DOHH2 (cell line): Measurements from ENCODE around the gene SPACDR.
A peak's percentile ranks its signal among the peaks of the same experiment; 100 is the strongest.

Source experiments
- H3F3A ChIP-seq: fragments of 200-600 bp; sonication (generic), shearing (Covaris generic); 2 replicates; pipeline ENCODE4 v1.6.0; 2016; ENCODE audit warnings: antibody characterized with exemption, mild to moderate bottlenecking; ENCODE audit not compliant: control insufficient read depth, insufficient read depth
- H3K27ac ChIP-seq: fragments of 200-600 bp; sonication (generic); 2 replicates; pipeline ENCODE4 v1.5.1; 2014; ENCODE audit warnings: low read depth, mild to moderate bottlenecking, low read length, moderate library complexity
- H3K27me3 ChIP-seq: fragments of 200-600 bp; sonication (generic); 2 replicates; pipeline ENCODE4 v1.6.1; 2014; ENCODE audit warnings: mild to moderate bottlenecking, low read length, mixed read lengths; ENCODE audit not compliant: control insufficient read depth
- H3K36me3 ChIP-seq: fragments of 200-600 bp; sonication (generic); 2 replicates; pipeline ENCODE4 v1.6.1; 2014; ENCODE audit warnings: mild to moderate bottlenecking, low read length, moderate library complexity, mixed read lengths; ENCODE audit not compliant: control insufficient read depth
- H3K4me1 ChIP-seq: fragments of 200-600 bp; sonication (generic); 2 replicates; pipeline ENCODE4 v1.6.1; 2014; ENCODE audit warnings: mild to moderate bottlenecking, low read length, mixed read lengths; ENCODE audit not compliant: control insufficient read depth
- H3K4me2 ChIP-seq: fragments of 200-600 bp; sonication (generic); 2 replicates; pipeline ENCODE4 v1.6.0; 2014; ENCODE audit warnings: mild to moderate bottlenecking, low read length, moderate library complexity
- H3K4me3 ChIP-seq: fragments of 200-600 bp; sonication (generic); 2 replicates; pipeline ENCODE4 v1.5.1; 2014; ENCODE audit warnings: mild to moderate bottlenecking, low read length, mixed read lengths
- H3K79me2 ChIP-seq: fragments of 200-600 bp; sonication (generic); 2 replicates; pipeline ENCODE4 v1.6.1; 2014; ENCODE audit warnings: mild to moderate bottlenecking, low read length, mixed read lengths; ENCODE audit not compliant: control insufficient read depth
- H3K9me2 ChIP-seq: fragments of 200-600 bp; sonication (generic); replicated peaks from 2 replicates; pipeline ENCODE4 v1.6.1; 2014; ENCODE audit warnings: mild to moderate bottlenecking, low read length, mixed read lengths; ENCODE audit not compliant: control insufficient read depth
- H3K9me3 ChIP-seq: fragments of 200-600 bp; sonication (generic); 2 replicates; pipeline ENCODE4 v1.6.1; 2014; ENCODE audit warnings: antibody characterized with exemption, low read length, mixed read lengths; ENCODE audit not compliant: control insufficient read depth, insufficient read depth
- H4K20me1 ChIP-seq: fragments of 200-600 bp; sonication (generic); 2 replicates; pipeline ENCODE4 v1.6.0; 2014; ENCODE audit warnings: low read depth, mild to moderate bottlenecking, antibody characterized with exemption, low read length, moderate library complexity; ENCODE audit not compliant: control insufficient read depth, insufficient read depth
- EZH2phosphoT487 ChIP-seq: fragments of 200-600 bp; sonication (generic); IDR thresholded peaks from 2 replicates; pipeline ENCODE4 v1.6.1; 2017; ENCODE audit warnings: borderline replicate concordance, mild to moderate bottlenecking, antibody characterized with exemption, low read length, moderate library complexity, mixed read lengths
- TF ChIP-seq, protein P1 (sequence below): fragments of 200-600 bp; sonication (generic); IDR thresholded peaks from one replicate; pipeline ENCODE4 v1.5.1; 2014; ENCODE audit warnings: antibody characterized with exemption, mild to moderate bottlenecking, low read depth, low read length; ENCODE audit not compliant: poor library complexity, severe bottlenecking

Gene SPACDR

DNA sequence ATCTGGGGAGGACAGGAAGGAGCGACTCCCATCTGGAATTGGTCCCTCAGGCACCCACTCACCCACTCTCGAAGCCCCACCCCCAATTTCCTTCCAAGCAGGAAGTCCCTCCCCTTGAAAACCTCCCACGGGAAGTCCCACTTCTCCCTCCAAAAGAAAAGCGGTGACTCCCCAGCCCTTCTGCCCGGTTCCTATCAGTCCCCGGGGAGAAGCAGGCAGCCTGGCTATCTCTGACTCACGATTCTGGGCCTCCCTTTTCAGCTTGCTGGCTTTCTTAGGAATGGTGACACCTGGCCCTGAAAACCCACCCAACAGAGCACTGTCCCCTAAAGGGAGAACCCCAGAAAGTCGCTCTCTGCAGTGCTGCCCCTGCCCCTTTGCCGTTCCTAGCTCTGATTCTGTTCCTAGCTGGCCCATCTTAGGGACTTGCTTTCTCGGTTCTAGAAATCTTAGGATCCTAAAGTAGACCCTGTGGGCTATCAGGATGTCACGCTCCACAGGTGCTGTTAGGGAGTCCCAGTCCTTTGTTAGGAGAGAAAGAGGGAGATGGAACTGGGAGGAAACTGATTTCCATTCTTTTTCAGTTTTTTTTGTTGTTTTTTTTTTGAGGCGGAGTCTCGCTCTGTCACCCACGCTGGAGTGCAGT, 8.9 kb upstream of the SPACDR start:
- H3K27ac ChIP-seq, result peak overlapping the region; percentile 35

DNA sequence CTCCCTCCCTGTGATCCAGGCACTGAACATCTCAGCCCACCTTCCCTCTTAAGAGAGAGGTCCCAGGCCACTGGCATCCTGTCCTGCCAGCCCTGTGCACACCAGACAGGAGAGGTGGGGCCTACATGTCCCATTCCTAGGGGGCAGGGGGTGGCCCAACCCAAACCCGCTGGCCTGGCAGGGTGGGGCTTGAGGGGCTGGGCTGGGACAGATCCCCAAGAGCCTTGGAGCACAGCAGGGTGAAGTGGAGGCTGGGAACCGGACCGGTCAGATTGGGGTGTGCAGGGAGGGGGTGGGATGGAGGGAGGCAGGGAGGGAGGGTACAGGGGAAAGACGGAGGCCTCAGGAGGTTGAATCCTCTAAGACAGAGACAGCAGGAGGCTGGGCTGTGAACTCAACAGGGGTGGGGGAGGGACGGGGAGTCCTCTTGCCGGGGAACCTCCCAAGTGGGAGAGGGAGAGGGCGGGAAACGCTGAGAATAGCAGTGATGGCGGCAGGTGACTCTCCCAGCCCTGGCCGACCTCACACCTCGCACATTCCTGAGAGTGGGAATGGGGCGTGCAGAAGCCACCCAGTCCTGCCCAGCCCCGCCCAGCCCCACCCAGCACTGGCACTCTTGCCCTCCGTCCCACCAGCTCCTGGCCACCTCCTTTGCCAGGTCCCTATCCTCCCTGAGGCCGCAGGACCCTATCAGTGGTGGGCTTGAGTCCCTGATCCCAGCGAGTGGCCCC, 8.2 kb upstream of the SPACDR start:
- peaks cover 29% of the 10 kb centered on the region for H4K20me1 ChIP-seq
- H3K9me3 ChIP-seq, result no peaks in the 10 kb centered on the region
- no peak overlapping the region; the same call in 1 of the 2 replicates for H3K27ac ChIP-seq
- H3K4me3 ChIP-seq, result no peak overlapping the region
- H3F3A ChIP-seq, result peaks cover 8% of the 10 kb centered on the region
- no peaks in the 10 kb centered on the region for H3K9me2 ChIP-seq
- peaks cover 51% of the 10 kb centered on the region for H3K4me1 ChIP-seq
- H3K79me2 ChIP-seq, result peaks cover 34% of the 10 kb centered on the region
- no peaks in the 10 kb centered on the region for H3K27me3 ChIP-seq
- TF ChIP-seq, protein P1, sequence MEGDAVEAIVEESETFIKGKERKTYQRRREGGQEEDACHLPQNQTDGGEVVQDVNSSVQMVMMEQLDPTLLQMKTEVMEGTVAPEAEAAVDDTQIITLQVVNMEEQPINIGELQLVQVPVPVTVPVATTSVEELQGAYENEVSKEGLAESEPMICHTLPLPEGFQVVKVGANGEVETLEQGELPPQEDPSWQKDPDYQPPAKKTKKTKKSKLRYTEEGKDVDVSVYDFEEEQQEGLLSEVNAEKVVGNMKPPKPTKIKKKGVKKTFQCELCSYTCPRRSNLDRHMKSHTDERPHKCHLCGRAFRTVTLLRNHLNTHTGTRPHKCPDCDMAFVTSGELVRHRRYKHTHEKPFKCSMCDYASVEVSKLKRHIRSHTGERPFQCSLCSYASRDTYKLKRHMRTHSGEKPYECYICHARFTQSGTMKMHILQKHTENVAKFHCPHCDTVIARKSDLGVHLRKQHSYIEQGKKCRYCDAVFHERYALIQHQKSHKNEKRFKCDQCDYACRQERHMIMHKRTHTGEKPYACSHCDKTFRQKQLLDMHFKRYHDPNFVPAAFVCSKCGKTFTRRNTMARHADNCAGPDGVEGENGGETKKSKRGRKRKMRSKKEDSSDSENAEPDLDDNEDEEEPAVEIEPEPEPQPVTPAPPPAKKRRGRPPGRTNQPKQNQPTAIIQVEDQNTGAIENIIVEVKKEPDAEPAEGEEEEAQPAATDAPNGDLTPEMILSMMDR, result no peak
- TF ChIP-seq EZH2phosphoT487, result no peak
- peaks cover 82% of the 10 kb centered on the region for H3K36me3 ChIP-seq
- H3K4me2 ChIP-seq, result no peak overlapping the region

More for the DNA sequence above, 8.9 kb upstream of the SPACDR start:
- H3K79me2 ChIP-seq, result peaks cover 41% of the 10 kb centered on the region
- H3K27me3 ChIP-seq, result no peaks in the 10 kb centered on the region
- no peaks in the 10 kb centered on the region for H3K9me2 ChIP-seq
- H3F3A ChIP-seq, result peaks cover 8% of the 10 kb centered on the region
- peaks cover 82% of the 10 kb centered on the region for H3K36me3 ChIP-seq
- peak overlapping the region; percentile 36 for H3K4me2 ChIP-seq
- H3K4me3 ChIP-seq, result peak overlapping the region; percentile 2; the same call in 1 of the 2 replicates
- TF ChIP-seq EZH2phosphoT487, result no peak
- TF ChIP-seq, protein P1, result no peak
- no peaks in the 10 kb centered on the region for H3K9me3 ChIP-seq
- peaks cover 53% of the 10 kb centered on the region for H3K4me1 ChIP-seq
- peaks cover 29% of the 10 kb centered on the region for H4K20me1 ChIP-seq

DNA sequence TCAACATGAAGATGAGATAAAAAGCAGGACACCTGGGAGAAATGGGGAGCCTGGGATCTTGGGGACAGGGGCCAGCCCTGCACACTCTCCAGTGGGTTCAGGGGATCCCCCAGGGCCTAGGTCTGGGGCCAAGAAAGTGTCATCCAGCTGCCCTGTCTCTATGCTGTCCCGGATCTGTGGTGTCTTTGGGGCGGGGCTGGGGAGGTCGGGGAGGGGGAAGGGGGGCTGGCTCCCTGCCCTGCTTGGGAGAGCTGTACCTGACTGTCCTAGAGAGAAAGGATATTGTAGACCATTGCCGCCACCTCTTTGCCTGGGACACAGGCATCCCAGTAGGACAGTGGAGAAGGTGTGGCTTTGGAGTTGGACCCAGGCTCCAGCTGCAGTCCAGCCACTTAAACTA, 7.0 kb upstream of the SPACDR start:
- H3K79me2 ChIP-seq, result peaks cover 21% of the 10 kb centered on the region
- TF ChIP-seq, protein P1, result no peak
- no peak for TF ChIP-seq EZH2phosphoT487

More for the DNA sequence above, 7.0 kb upstream of the SPACDR start:
- H3K4me2 ChIP-seq, result no peak overlapping the region
- H3K27ac ChIP-seq, result no peak overlapping the region
- H3F3A ChIP-seq, result peaks cover 8% of the 10 kb centered on the region
- H3K9me3 ChIP-seq, result no peaks in the 10 kb centered on the region
- no peaks in the 10 kb centered on the region for H3K27me3 ChIP-seq
- H4K20me1 ChIP-seq, result peaks cover 16% of the 10 kb centered on the region
- H3K9me2 ChIP-seq, result no peaks in the 10 kb centered on the region
- no peak overlapping the region for H3K4me3 ChIP-seq
- peaks cover 38% of the 10 kb centered on the region for H3K4me1 ChIP-seq
- peaks cover 76% of the 10 kb centered on the region for H3K36me3 ChIP-seq
